HCT116 (cell line): ENCODE results near the gene LARP1. TPM values are rescaled to one million over a fixed set of nuclear protein-coding genes. Genes with fewer than 3 reads are reported as not detected.

Experiments
- ATAC-seq: fragments of 200-7000 bp; cut with Tn5 transposase; 2 replicates; pipeline ENCODE4 v1.9.1; 2020; ENCODE audit warnings: mild to moderate bottlenecking, moderate library complexity
- BruUV-seq: library from RNA; stranded (reverse); fragments of 400-500 nt; replicated peaks from 2 replicates; lab custom pipeline; 2021; lab: Mats Ljungman, UMichigan
- CTCF ChIA-PET: fragments of 300-600 bp; sonication (Branson Sonifier 250); formaldehyde crosslinking; loops from one replicate; lab custom pipeline; 2021; ENCODE audit warnings: antibody characterized with exemption; lab: Charles Lee
- POLR2A ChIA-PET: fragments of 300-600, 350-600 bp; sonication (Branson Sonifier 250); formaldehyde crosslinking; loops from one replicate; lab custom pipeline; 2021; ENCODE audit warnings: antibody characterized with exemption; lab: Charles Lee
- RAD21 ChIA-PET, 2 experiments: fragments of 300-600 bp; sonication (Branson Sonifier 250); formaldehyde crosslinking; loops; one replicate each; lab custom pipeline; 2023; ENCODE audit warnings: low total read pairs in 2 of 2; ENCODE audit not compliant: uncharacterized antibody in 2 of 2, unreplicated experiment in 2 of 2, low non-redundant PET in 1 of 2; lab: Charles Lee
- DNase-seq: peaks from one replicate; pipeline ENCODE4 v3.0.0-alpha.2; 2010; ENCODE audit warnings: low read depth, low spot score
- H2AFZ ChIP-seq: fragments of 200-600 bp; shearing (Covaris generic), sonication (generic); 2 replicates; pipeline ENCODE4 v1.6.1; 2017; ENCODE audit warnings: low read depth, mixed run types, mixed read lengths, antibody characterized with exemption, low read length; ENCODE audit not compliant: poor library complexity, severe bottlenecking
- H3K27ac ChIP-seq: 2 replicates; pipeline ENCODE4 v1.5.1; 2012; ENCODE audit warnings: low read depth, low read length
- H3K27me3 ChIP-seq: fragments of 200-600 bp; sonication (generic); 2 replicates; pipeline ENCODE4 v1.6.1; 2016; ENCODE audit warnings: mixed run types, low read length, mixed read lengths; ENCODE audit not compliant: insufficient read depth
- H3K36me3 ChIP-seq, 2 experiments: fragments of 200-500 bp in 1 of 2; fragments of 200-600 bp in 1 of 2; sonication (Bioruptor generic) in 1 of 2; sonication (generic) in 1 of 2; 2 replicates each; pipeline versions ENCODE4 v1.5.1 to v1.6.1; 2014 to 2016; ENCODE audit warnings: low read length in 2 of 2, inconsistent platforms in 1 of 2, mixed read lengths in 1 of 2, mixed run types in 1 of 2; ENCODE audit not compliant: insufficient read depth in 2 of 2, control insufficient read depth in 1 of 2
- H3K4me1 ChIP-seq, 2 experiments: fragments of 200-600 bp in 1 of 2; sonication (generic) in 1 of 2; 2 replicates each; pipeline versions ENCODE4 v1.5.1 to v1.6.1; 2012 to 2017; ENCODE audit warnings: low read length in 2 of 2, inconsistent platforms in 1 of 2, mild to moderate bottlenecking in 1 of 2, mixed read lengths in 1 of 2, mixed run types in 1 of 2, moderate library complexity in 1 of 2; ENCODE audit not compliant: insufficient read depth in 2 of 2, control insufficient read depth in 1 of 2
- H3K4me2 ChIP-seq: fragments of 200-600 bp; sonication (generic); 2 replicates; pipeline ENCODE4 v1.6.1; 2017; ENCODE audit warnings: mixed run types, low read length, mixed read lengths
- H3K4me3 ChIP-seq, 2 experiments: fragments of 200-600 bp in 1 of 2; sonication (generic) in 1 of 2; replicated peaks in 1 of 2; 2 replicates each; pipeline ENCODE4 v1.5.1; 2011 to 2016; ENCODE audit warnings: low read length in 2 of 2, control low read depth in 1 of 2, low read depth in 1 of 2, mild to moderate bottlenecking in 1 of 2, mixed read lengths in 1 of 2, mixed run types in 1 of 2
- H3K79me2 ChIP-seq: fragments of 200-600 bp; sonication (generic); 2 replicates; pipeline ENCODE4 v1.6.1; 2017; ENCODE audit warnings: mild to moderate bottlenecking, mixed run types, low read length, moderate library complexity, mixed read lengths; ENCODE audit not compliant: insufficient read depth
- H3K9ac ChIP-seq: fragments of 200-600 bp; sonication (generic); 2 replicates; pipeline ENCODE4 v1.6.1; 2016; ENCODE audit warnings: low read length, mixed read lengths
- H3K9me2 ChIP-seq: fragments of 200-600 bp; sonication (generic), shearing (Covaris generic); 2 replicates; pipeline ENCODE4 v1.6.1; 2017; ENCODE audit warnings: mixed run types, mild to moderate bottlenecking, moderate library complexity; ENCODE audit not compliant: insufficient read depth
- H3K9me3 ChIP-seq, 2 experiments: fragments of 200-500 bp in 1 of 2; fragments of 200-600 bp in 1 of 2; sonication (Bioruptor generic) in 1 of 2; sonication (generic) in 1 of 2; 2 replicates each; pipeline ENCODE4 v1.6.1; 2014 to 2017; ENCODE audit warnings: low read length in 2 of 2, mixed read lengths in 2 of 2, inconsistent platforms in 1 of 2, low read depth in 1 of 2, mild to moderate bottlenecking in 1 of 2, mixed run types in 1 of 2, moderate library complexity in 1 of 2; ENCODE audit not compliant: control insufficient read depth in 1 of 2, insufficient read depth in 1 of 2
- H4K20me1 ChIP-seq: fragments of 200-600 bp; sonication (generic), shearing (Covaris generic); 2 replicates; pipeline ENCODE4 v1.6.1; 2017; ENCODE audit warnings: mixed run types, mild to moderate bottlenecking, moderate library complexity; ENCODE audit not compliant: insufficient read depth
- CTCF ChIP-seq, 3 experiments: fragments of 200-600 bp in 1 of 3; sonication (generic) in 1 of 3; IDR thresholded peaks in 2 of 3; conservative IDR thresholded peaks in 1 of 3; 2 replicates each; pipeline ENCODE4 v1.5.1; 2012 to 2017; ENCODE audit warnings: low read depth in 2 of 3, low read length in 2 of 3, antibody characterized with exemption in 1 of 3, borderline replicate concordance in 1 of 3, control low read depth in 1 of 3, mild to moderate bottlenecking in 1 of 3, mixed read lengths in 1 of 3, mixed run types in 1 of 3, moderate library complexity in 1 of 3; ENCODE audit not compliant: insufficient read depth in 1 of 3
- ELF1 ChIP-seq: IDR thresholded peaks from 2 replicates; pipeline ENCODE4 v1.6.1; 2012; ENCODE audit warnings: low read depth, borderline replicate concordance
- EZH2 ChIP-seq: fragments of 200-600 bp; sonication (generic); IDR thresholded peaks from 2 replicates; pipeline ENCODE4 v1.6.1; 2017; ENCODE audit warnings: antibody characterized with exemption, mixed run types
- FOSL1 ChIP-seq: IDR thresholded peaks from 2 replicates; pipeline ENCODE4 v1.6.1; 2012; ENCODE audit warnings: low read depth
- JUND ChIP-seq: IDR thresholded peaks from 2 replicates; pipeline ENCODE4 v1.6.1; 2012
- POLR2AphosphoS5 ChIP-seq: IDR thresholded peaks from 2 replicates; pipeline ENCODE4 v1.6.1; 2011; ENCODE audit warnings: mild to moderate bottlenecking, low read depth, low read length, moderate library complexity
- REST ChIP-seq: IDR thresholded peaks from 2 replicates; pipeline ENCODE4 v1.6.1; 2012; ENCODE audit warnings: low read depth
- SIN3A ChIP-seq: IDR thresholded peaks from 2 replicates; pipeline ENCODE4 v1.6.1; 2012; ENCODE audit warnings: low read depth
- SP1 ChIP-seq: IDR thresholded peaks from 2 replicates; pipeline ENCODE4 v1.6.1; 2012; ENCODE audit warnings: low read depth
- YY1 ChIP-seq: IDR thresholded peaks from 2 replicates; pipeline ENCODE4 v1.6.1; 2011; ENCODE audit warnings: low read length, low read depth, moderate library complexity, mild to moderate bottlenecking; ENCODE audit not compliant: insufficient replicate concordance; ENCODE audit errors: extremely low read depth
- ZFX ChIP-seq: fragments of 450-650 bp; IDR thresholded peaks from 2 replicates; pipeline ENCODE4 v1.6.1; 2017
- intact Hi-C: fragments of 100-400 bp; cut with micrococcal nuclease; formaldehyde crosslinking; loops from 2 replicates; pipeline ENCODE4 v1.10.0; 2022
- total RNA-seq: library from RNA; stranded (reverse); gene quantifications from one replicate; pipeline ENCODE4 v1.2.1, GENCODE V29; 2021; ENCODE audit not compliant: unreplicated experiment

The LARP1 gene
- total RNA-seq, 1 experiment from 2014 or later, result 201 TPM

GRCh38 chr5:154824070-154824469 lies 68.9 kb downstream of the LARP1 start:
- H3K4me1 ChIP-seq, result peaks cover 14 to 17% of the 10 kb centered on the region in 2 experiments
- no peaks in the 10 kb centered on the region for H3K27me3 ChIP-seq
- TF ChIP-seq ZFX (no peak), EZH2 (no peak), SIN3A (no peak), SP1 (no peak), JUND (no peak), YY1 (no peak), REST (no peak), ELF1 (no peak), POLR2AphosphoS5 (no peak), CTCF (IDR thresholded peaks at IDR 0.05 in 2 of 3, conservative IDR thresholded peaks at IDR 0.05 in 1 of 3; ENCODE audit: borderline replicate concordance in 1 of 3, insufficient read depth in 1 of 3, low read depth in 2 of 3, low read length in 2 of 3) (no peak), FOSL1 (no peak)
- no peak overlapping the region for H2AFZ ChIP-seq
- ChIA-PET RAD21 (no interaction called here), POLR2A (no interaction called here), CTCF (no interaction called here)
- no peak overlapping the region for H3K4me2 ChIP-seq
- intact Hi-C loops, result no loop called here
- no peak for ATAC-seq
- H3K27ac ChIP-seq, result no peak overlapping the region
- H3K4me3 ChIP-seq, result no peak overlapping the region
- H3K9ac ChIP-seq, result no peak overlapping the region
- 0 out of 4 replicates have a peak, but pooled peaks cover 0 to 2% of the 10 kb centered on the region in 2 experiments for H3K36me3 ChIP-seq
- BruUV-seq, result no TSS peak
- H3K79me2 ChIP-seq, result no peaks in the 10 kb centered on the region
- H3K9me3 ChIP-seq, result no peaks in the 10 kb centered on the region
- H3K9me2 ChIP-seq, result no peaks in the 10 kb centered on the region
- H4K20me1 ChIP-seq, result no peaks in the 10 kb centered on the region
- no peak for DNase-seq
